NCI-H146 treated with DMSO at 0.1 percent for 48 hours (cell line): ENCODE data around the gene AGBL1.
A peak's percentile ranks its signal among the peaks of the same experiment; 100 is the strongest.

Source experiments
- DNase-seq: peaks from one replicate; lab custom pipeline; 2025; ENCODE audit not compliant: unreplicated experiment; lab: John Stamatoyannopoulos, UW

AGBL1 gene

GRCh38 chr15:86689006-86689405 is 609.3 kb downstream of the AGBL1 start:
- no peak for DNase-seq

- DNase-seq: peak; percentile 89
These were observed 610.9 kb downstream of the AGBL1 start for GRCh38 chr15:86690566-86690965.

GRCh38 chr15:86691091-86691663 is 611.5 kb downstream of the AGBL1 start:
- DNase-seq: peak; percentile 73

GRCh38 chr15:86700864-86701610 is 621.4 kb downstream of the AGBL1 start:
- DNase-seq: no peak

GRCh38 chr15:86701611-86701963 is 621.9 kb downstream of the AGBL1 start:
- DNase-seq: no peak

GRCh38 chr15:86706813-86707212 is 627.1 kb downstream of the AGBL1 start:
- no peak for DNase-seq

- no peak for DNase-seq
These were observed 631.8 kb downstream of the AGBL1 start for GRCh38 chr15:86711476-86711875.

GRCh38 chr15:86714241-86714640 is 634.6 kb downstream of the AGBL1 start:
- no peak for DNase-seq

GRCh38 chr15:86725628-86726027 is 646.0 kb downstream of the AGBL1 start:
- DNase-seq: no peak

- peak; percentile 90 for DNase-seq
These were observed 655.8 kb downstream of the AGBL1 start for GRCh38 chr15:86735247-86736040.

GRCh38 chr15:86741917-86742316 is 662.2 kb downstream of the AGBL1 start:
- no peak for DNase-seq

GRCh38 chr15:86743283-86743903 is 663.7 kb downstream of the AGBL1 start:
- peak; percentile 90 for DNase-seq

- no peak for DNase-seq
These were observed 664.6 kb downstream of the AGBL1 start for GRCh38 chr15:86744198-86744780.

- no peak for DNase-seq
These were observed 671.4 kb downstream of the AGBL1 start for GRCh38 chr15:86751116-86751515.

GRCh38 chr15:86754846-86755245 is 675.2 kb downstream of the AGBL1 start:
- no peak for DNase-seq

GRCh38 chr15:86756688-86757087 is 677.0 kb downstream of the AGBL1 start:
- DNase-seq: no peak

- no peak for DNase-seq
These were observed 680.3 kb downstream of the AGBL1 start for GRCh38 chr15:86759800-86760523.

GRCh38 chr15:86762874-86763273 is 683.2 kb downstream of the AGBL1 start:
- DNase-seq: no peak

GRCh38 chr15:86764021-86764420 is 684.4 kb downstream of the AGBL1 start:
- no peak for DNase-seq

- DNase-seq: no peak
These were observed 685.6 kb downstream of the AGBL1 start for GRCh38 chr15:86765281-86765680.
